Left lobe of liver (tissue), 2 donors: Measurements from ENCODE around the gene FAM163B. TPM values are rescaled to one million over a fixed set of nuclear protein-coding genes. Genes with fewer than 3 reads are reported as not detected.

Source experiments
- ATAC-seq: fragments of 200-7000 bp; cut with Tn5 transposase; one replicate; pipeline ENCODE4 v1.9.1; 2020; ENCODE audit warnings: mild to moderate bottlenecking, moderate library complexity
- DNase-seq: peaks from one replicate; pipeline ENCODE4 v3.0.0-alpha.2; 2020; ENCODE audit warnings: low spot score
- total RNA-seq: library from RNA; stranded (reverse); gene quantifications from one replicate; pipeline ENCODE4 v1.2.1, GENCODE V29; 2021
- donor health status: DM: no; HTN: no; CAD: no; lungs with moderate emphysema.
- donor health status: DM: no; HTN: yes; CAD: no.

FAM163B gene
- total RNA-seq, 1 donor from 2014 or later, result 2.8 TPM

GRCh38 chr9:133618726-133619125, 9.5 kb upstream of the FAM163B start:
- no peak for ATAC-seq

GRCh38 chr9:133616643-133617405, 7.6 kb upstream of the FAM163B start:
- ATAC-seq (no peak), DNase-seq (no peak)

More at GRCh38 chr9:133618726-133619125, 9.5 kb upstream of the FAM163B start:
- DNase-seq, result no peak

- no peak for ATAC-seq
- no peak for DNase-seq
Measured at GRCh38 chr9:133615606-133616188, 6.5 kb upstream of the FAM163B start.

GRCh38 chr9:133615186-133615585, 6.0 kb upstream of the FAM163B start:
- DNase-seq, result no peak
- ATAC-seq, result no peak

GRCh38 chr9:133614678-133615077, 5.5 kb upstream of the FAM163B start:
- ATAC-seq (no peak), DNase-seq (no peak)

GRCh38 chr9:133614056-133614455, 4.9 kb upstream of the FAM163B start:
- ATAC-seq (no peak), DNase-seq (no peak)

- no peak for DNase-seq
- ATAC-seq, result no peak
Measured at GRCh38 chr9:133613432-133613831, 4.2 kb upstream of the FAM163B start.

GRCh38 chr9:133612816-133613215, 3.6 kb upstream of the FAM163B start:
- DNase-seq (no peak), ATAC-seq (no peak)

- DNase-seq (no peak), ATAC-seq (no peak)
Measured at GRCh38 chr9:133612051-133612450, 2.9 kb upstream of the FAM163B start.

- ATAC-seq (no peak), DNase-seq (no peak)
Measured at GRCh38 chr9:133610845-133611244, 1.7 kb upstream of the FAM163B start.

GRCh38 chr9:133608889-133609288, 300 bp downstream of the FAM163B start:
- no peak for ATAC-seq
- no peak for DNase-seq

GRCh38 chr9:133608382-133608781, 807 bp downstream of the FAM163B start:
- no peak for ATAC-seq
- DNase-seq, result no peak

- DNase-seq (no peak), ATAC-seq (no peak)
Measured at GRCh38 chr9:133607976-133608375, 1.2 kb downstream of the FAM163B start.

GRCh38 chr9:133607381-133607780, 1.8 kb downstream of the FAM163B start:
- no peak for ATAC-seq
- DNase-seq, result no peak

- DNase-seq, result no peak
- ATAC-seq, result no peak
Measured at GRCh38 chr9:133606708-133607025, 2.5 kb downstream of the FAM163B start.

- no peak for ATAC-seq
- DNase-seq, result no peak
Measured at GRCh38 chr9:133605856-133606707, 3.1 kb downstream of the FAM163B start.

- no peak for DNase-seq
- no peak for ATAC-seq
Measured at GRCh38 chr9:133605446-133605845, 3.7 kb downstream of the FAM163B start.

- no peak for DNase-seq
Measured at GRCh38 chr9:133604856-133605255, 4.3 kb downstream of the FAM163B start.

GRCh38 chr9:133604214-133604613, 5.0 kb downstream of the FAM163B start:
- no peak for DNase-seq
- ATAC-seq, result peak; percentile 62

More at GRCh38 chr9:133604856-133605255, 4.3 kb downstream of the FAM163B start:
- no peak for ATAC-seq

- ATAC-seq (no peak), DNase-seq (no peak)
Measured at GRCh38 chr9:133603135-133603927, 5.9 kb downstream of the FAM163B start.

- ATAC-seq, result no peak
- DNase-seq, result no peak
Measured at GRCh38 chr9:133602277-133602676, 6.9 kb downstream of the FAM163B start.
